Activated CD8-positive, alpha-beta T cell treated with anti-CD3 and anti-CD28 coated beads for 36 hours (primary cell): ENCODE results near the gene TMC1. TPM values are rescaled to one million over a fixed set of nuclear protein-coding genes. Genes with fewer than 3 reads are reported as not detected.
"Not testable (repeated sequence)": the region's sequence is repeated elsewhere in the genome, so short reads cannot be mapped to it uniquely, and the experiment has no call there.

Experiments
- ATAC-seq: fragments of 200-7000 bp; cut with Tn5 transposase; one replicate; pipeline ENCODE4 v1.10.0; 2021; ENCODE audit warnings: mild to moderate bottlenecking, moderate library complexity
- CTCF ChIA-PET: fragments of 350-600 bp; sonication (Branson Sonifier 250); formaldehyde crosslinking; loops from one replicate; lab custom pipeline; 2021; ENCODE audit warnings: antibody characterized with exemption; lab: Charles Lee
- POLR2A ChIA-PET: fragments of 350-600 bp; sonication (Branson Sonifier 250); formaldehyde crosslinking; loops from one replicate; lab custom pipeline; 2021; ENCODE audit warnings: antibody characterized with exemption; lab: Charles Lee
- DNase-seq: peaks from one replicate; pipeline ENCODE4 v3.0.0-alpha.2; 2020
- H3K27ac Mint-ChIP-seq: one replicate; pipeline ENCODE4 v1.8.0; 2021; ENCODE audit warnings: mild to moderate bottlenecking, mixed read lengths
- H3K27me3 Mint-ChIP-seq: one replicate; pipeline ENCODE4 v1.8.0; 2021; ENCODE audit warnings: mixed read lengths
- H3K36me3 Mint-ChIP-seq: one replicate; pipeline ENCODE4 v1.8.0; 2021; ENCODE audit warnings: low read depth, mixed read lengths
- H3K4me1 Mint-ChIP-seq: one replicate; pipeline ENCODE4 v1.8.0; 2021; ENCODE audit warnings: low read depth, mixed read lengths
- H3K4me3 Mint-ChIP-seq: one replicate; pipeline ENCODE4 v1.8.0; 2021; ENCODE audit warnings: mild to moderate bottlenecking, moderate library complexity, mixed read lengths
- H3K9me3 Mint-ChIP-seq: one replicate; pipeline ENCODE4 v1.8.0; 2021; ENCODE audit warnings: mixed read lengths
- CTCF ChIP-seq: fragments of 200-600 bp; IDR thresholded peaks from one replicate; pipeline ENCODE4 v1.8.0; 2022; ENCODE audit warnings: antibody characterized with exemption, mild to moderate bottlenecking
- intact Hi-C: fragments of 100-400 bp; cut with micrococcal nuclease; formaldehyde crosslinking; loops from one replicate; pipeline ENCODE4 v1.10.0; 2022
- total RNA-seq, 2 experiments: library from RNA; stranded (reverse); gene quantifications; one replicate each; pipeline ENCODE4 v1.2.3, GENCODE V29; 2021

Gene TMC1
- total RNA-seq = under 1 TPM in 1 of 2 experiments, not detected in 1; 0.38 TPM

GRCh38 chr9:72521416-72521815 lies at the start of gene TMC1:
Gene TMC1 (plus strand): TSS chr9:72521608. CDS start chr9:72648649, 127,041 bp downstream.
- ATAC-seq, H3K4me3 Mint-ChIP-seq, DNase-seq, H3K27me3 Mint-ChIP-seq, CTCF ChIA-PET, POLR2A ChIA-PET, H3K9me3 Mint-ChIP-seq, intact Hi-C loops, H3K36me3 Mint-ChIP-seq, H3K27ac Mint-ChIP-seq: not testable (repeated sequence)
- H3K4me1 Mint-ChIP-seq = peaks cover 17% of the 10 kb centered on the region

- Mint-ChIP-seq H3K27me3 (no peaks in the 10 kb centered on the region), H3K4me3 (no peak overlapping the region), H3K4me1 (peaks cover 38% of the 10 kb centered on the region), H3K9me3 (no peaks in the 10 kb centered on the region), H3K27ac (peak overlapping the region; percentile 84), H3K36me3 (no peaks in the 10 kb centered on the region)
- peak; percentile 77 for ATAC-seq
- DNase-seq = no peak
- intact Hi-C loops = loop anchor here (10.0 kb wide), 2 partner anchors 109 to 111 kb away; partner anchors contain the start of gene ZFAND5
- POLR2A ChIA-PET = no interaction called here
- CTCF ChIA-PET = interaction anchor here (1.0 to 1.5 kb wide), 2 partner anchors 19 to 192 kb away, joined by 3 to 4 read pairs; no protein-coding TSS in a partner anchor
- no peak for TF ChIP-seq CTCF
Measured at GRCh38 chr9:72473474-72474261, 47.7 kb upstream of the TMC1 start.

DNA sequence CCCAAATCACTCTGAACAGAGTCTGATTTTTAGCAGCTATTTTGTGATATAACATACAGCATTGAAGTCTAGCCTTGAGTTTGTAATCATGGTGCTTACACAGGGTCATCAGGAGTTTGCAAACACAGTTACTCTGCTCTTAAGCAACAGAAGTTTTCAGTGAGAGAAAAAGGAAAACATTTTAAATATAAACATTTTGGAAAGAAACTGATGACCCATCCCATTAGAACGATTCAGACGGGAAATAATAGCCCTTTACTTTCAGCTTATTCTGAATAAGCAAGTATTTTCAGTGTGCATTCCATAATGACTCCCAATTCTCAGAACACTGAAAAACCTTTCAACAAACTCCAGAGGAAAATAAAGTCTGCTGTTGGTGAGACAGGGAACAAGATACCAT lies 46.7 kb upstream of the TMC1 start:
- Mint-ChIP-seq H3K4me3 (no peak overlapping the region), H3K4me1 (peaks cover 46% of the 10 kb centered on the region), H3K9me3 (no peaks in the 10 kb centered on the region), H3K27ac (no peak overlapping the region), H3K27me3 (no peaks in the 10 kb centered on the region), H3K36me3 (no peaks in the 10 kb centered on the region)
- ChIA-PET CTCF (interaction anchor here (1.2 to 1.5 kb wide), 2 partner anchors 10 to 20 kb away, joined by 3 to 4 read pairs; no protein-coding TSS in a partner anchor), POLR2A (interaction anchor here (0.6 kb wide), 1 partner anchor 97 kb away, joined by 3 read pairs; no protein-coding TSS in a partner anchor)
- no peak for DNase-seq
- intact Hi-C loops = loop anchor here (5.0 to 10.0 kb wide), 3 partner anchors 32 to 110 kb away; partner anchors contain the start of gene ZFAND5
- no peak for TF ChIP-seq CTCF
- no peak for ATAC-seq

GRCh38 chr9:72476100-72476499 lies 45.3 kb upstream of the TMC1 start:
- H3K4me3 Mint-ChIP-seq = no peak overlapping the region
- DNase-seq = no peak
- ATAC-seq = no peak
- no peaks in the 10 kb centered on the region for H3K27me3 Mint-ChIP-seq
- no peak for TF ChIP-seq CTCF
- H3K9me3 Mint-ChIP-seq = no peaks in the 10 kb centered on the region
- ChIA-PET POLR2A (interaction anchor here (1.1 kb wide), 1 partner anchor 110 kb away, joined by 4 read pairs; no protein-coding TSS in a partner anchor), CTCF (interaction anchor here (1.2 kb wide), 1 partner anchor 12 kb away, joined by 3 read pairs; no protein-coding TSS in a partner anchor)
- H3K27ac Mint-ChIP-seq = no peak overlapping the region
- H3K4me1 Mint-ChIP-seq = peaks cover 46% of the 10 kb centered on the region
- H3K36me3 Mint-ChIP-seq = no peaks in the 10 kb centered on the region
- intact Hi-C loops = loop anchor here (5.0 to 10.0 kb wide), 3 partner anchors 34 to 111 kb away; partner anchors contain the start of gene ZFAND5

- Mint-ChIP-seq H3K27ac (no peak overlapping the region), H3K27me3 (no peaks in the 10 kb centered on the region), H3K9me3 (no peaks in the 10 kb centered on the region), H3K36me3 (no peaks in the 10 kb centered on the region), H3K4me3 (no peak overlapping the region), H3K4me1 (peaks cover 46% of the 10 kb centered on the region)
- ChIA-PET CTCF (interaction anchor here (0.9 kb wide), 1 partner anchor 195 kb away, joined by 4 read pairs; no protein-coding TSS in a partner anchor), POLR2A (interaction anchor here (1.0 to 1.4 kb wide), 3 partner anchors 89 to 112 kb away, joined by 3 to 4 read pairs (median 3); partner anchors contain the start of gene ZFAND5)
- intact Hi-C loops = loop anchor here (5.0 to 10.0 kb wide), 3 partner anchors 35 to 112 kb away; partner anchors contain the start of gene ZFAND5
- DNase-seq (peak; percentile 62), ATAC-seq (peak; percentile 92)
- TF ChIP-seq CTCF = no peak
Measured at GRCh38 chr9:72476617-72477437, 44.6 kb upstream of the TMC1 start.
